PC-9 (cell line): ENCODE measurements around the gene IQCK. TPM values are rescaled to one million over a fixed set of nuclear protein-coding genes. Genes with fewer than 3 reads are reported as not detected.

Source experiments
- BruUV-seq: library from RNA; stranded (reverse); fragments of 400-500 nt; replicated peaks from 2 replicates; lab custom pipeline; 2021; lab: Mats Ljungman, UMichigan
- CTCF ChIA-PET: fragments of 300-600 bp; sonication (Branson Sonifier 250); formaldehyde crosslinking; loops from one replicate; lab custom pipeline; 2022; ENCODE audit warnings: antibody characterized with exemption; lab: Charles Lee
- POLR2A ChIA-PET: fragments of 300-600 bp; sonication (Branson Sonifier 250); formaldehyde crosslinking; loops from one replicate; lab custom pipeline; 2022; ENCODE audit warnings: antibody characterized with exemption; ENCODE audit not compliant: unreplicated experiment; lab: Charles Lee
- DNase-seq, 2 experiments: peaks; one replicate each; pipeline versions ENCODE4 v3.0.0 to v3.0.0-alpha.2; 2015 to 2022; ENCODE audit warnings: mixed read lengths in 1 of 2
- H2AFZ ChIP-seq: fragments of 200-600 bp; sonication (generic); 2 replicates; pipeline ENCODE4 v1.8.1; 2017; ENCODE audit warnings: antibody characterized with exemption
- H3F3A ChIP-seq: fragments of 200-600 bp; sonication (generic); 2 replicates; pipeline ENCODE4 v1.8.1; 2017; ENCODE audit warnings: antibody characterized with exemption, mild to moderate bottlenecking, low read depth; ENCODE audit not compliant: insufficient read depth
- H3K27ac ChIP-seq: fragments of 200-600 bp; sonication (generic); 2 replicates; pipeline ENCODE4 v1.6.1; 2016; ENCODE audit warnings: mixed run types
- H3K27me3 ChIP-seq: fragments of 200-600 bp; sonication (generic); 2 replicates; pipeline ENCODE4 v1.6.1; 2016; ENCODE audit warnings: low read depth, mixed run types; ENCODE audit not compliant: insufficient read depth
- H3K36me3 ChIP-seq: fragments of 200-600 bp; sonication (generic); 2 replicates; pipeline ENCODE4 v1.6.1; 2016; ENCODE audit warnings: low read depth, mixed run types
- H3K4me1 ChIP-seq: fragments of 200-600 bp; sonication (generic); replicated peaks from 2 replicates; pipeline ENCODE4 v1.6.1; 2016; ENCODE audit warnings: mixed run types; ENCODE audit not compliant: insufficient read depth
- H3K4me2 ChIP-seq: fragments of 200-600 bp; sonication (generic); 2 replicates; pipeline ENCODE4 v1.6.1; 2017; ENCODE audit warnings: mixed run types
- H3K4me3 ChIP-seq: fragments of 200-600 bp; sonication (generic); 2 replicates; pipeline ENCODE4 v1.6.1; 2016; ENCODE audit warnings: mixed run types
- H3K79me2 ChIP-seq: fragments of 200-600 bp; sonication (generic); 2 replicates; pipeline ENCODE4 v1.6.1; 2017; ENCODE audit warnings: low read depth, mixed run types
- H3K9me2 ChIP-seq: fragments of 200-600 bp; sonication (generic); 2 replicates; pipeline ENCODE4 v1.8.1; 2017; ENCODE audit warnings: mild to moderate bottlenecking; ENCODE audit not compliant: insufficient read depth
- H3K9me3 ChIP-seq: fragments of 200-600 bp; sonication (generic); 2 replicates; pipeline ENCODE4 v1.8.1; 2016; ENCODE audit warnings: low read depth; ENCODE audit not compliant: insufficient read depth
- H4K20me1 ChIP-seq: fragments of 200-600 bp; sonication (generic); 2 replicates; pipeline ENCODE4 v1.8.1; 2017; ENCODE audit not compliant: insufficient read depth
- EZH2 ChIP-seq: fragments of 200-600 bp; sonication (generic); IDR thresholded peaks from 2 replicates; pipeline ENCODE4 v1.8.0; 2017; ENCODE audit warnings: antibody characterized with exemption, low read depth
- intact Hi-C: fragments of 100-400 bp; cut with micrococcal nuclease; formaldehyde crosslinking; loops from one replicate; pipeline ENCODE4 v1.10.0; 2022; ENCODE audit not compliant: unreplicated experiment
- total RNA-seq: library from RNA; stranded (reverse); gene quantifications from 2 replicates; pipeline ENCODE4 v1.2.3, GENCODE V29; 2021
- TF ChIP-seq, protein P1 (sequence below): fragments of 200-600 bp; sonication (generic); conservative IDR thresholded peaks from 2 replicates; pipeline ENCODE4 v1.6.1; 2017; ENCODE audit warnings: mixed run types, antibody characterized with exemption, mild to moderate bottlenecking, moderate library complexity

Gene IQCK
- total RNA-seq, 1 experiment from 2014 or later, result 21.6 TPM

DNA sequence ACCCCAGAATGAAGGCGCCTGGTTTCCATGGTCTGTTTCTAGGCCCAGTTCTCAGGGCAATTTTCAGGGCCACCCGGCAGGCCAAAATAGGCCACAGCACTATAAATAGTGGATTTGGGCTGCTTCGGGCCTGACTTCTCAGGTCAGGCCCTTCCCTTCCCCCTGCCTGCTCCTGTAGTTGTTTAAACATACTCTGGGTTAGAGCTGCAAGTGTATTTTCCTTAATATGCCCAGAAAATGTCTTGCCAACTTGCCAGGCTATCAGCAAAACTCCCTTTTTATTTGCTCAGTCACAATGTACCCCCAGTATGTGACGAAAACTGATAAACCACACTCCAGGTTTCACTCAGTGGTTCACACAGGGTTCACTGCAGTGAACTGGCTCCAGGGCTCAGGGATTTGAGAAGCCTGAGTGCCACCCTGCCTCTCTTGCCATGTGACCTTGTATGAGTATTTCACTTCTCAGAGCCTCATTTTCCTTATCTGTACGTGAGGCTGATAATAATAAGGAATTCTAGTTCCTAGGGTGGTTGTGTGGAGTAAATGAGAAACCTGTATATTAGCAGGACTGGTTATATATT lies 90.1 kb downstream of the IQCK start:
- H3F3A ChIP-seq, result peaks cover 62% of the 10 kb centered on the region
- no peak for TF ChIP-seq EZH2
- TF ChIP-seq, protein P1, sequence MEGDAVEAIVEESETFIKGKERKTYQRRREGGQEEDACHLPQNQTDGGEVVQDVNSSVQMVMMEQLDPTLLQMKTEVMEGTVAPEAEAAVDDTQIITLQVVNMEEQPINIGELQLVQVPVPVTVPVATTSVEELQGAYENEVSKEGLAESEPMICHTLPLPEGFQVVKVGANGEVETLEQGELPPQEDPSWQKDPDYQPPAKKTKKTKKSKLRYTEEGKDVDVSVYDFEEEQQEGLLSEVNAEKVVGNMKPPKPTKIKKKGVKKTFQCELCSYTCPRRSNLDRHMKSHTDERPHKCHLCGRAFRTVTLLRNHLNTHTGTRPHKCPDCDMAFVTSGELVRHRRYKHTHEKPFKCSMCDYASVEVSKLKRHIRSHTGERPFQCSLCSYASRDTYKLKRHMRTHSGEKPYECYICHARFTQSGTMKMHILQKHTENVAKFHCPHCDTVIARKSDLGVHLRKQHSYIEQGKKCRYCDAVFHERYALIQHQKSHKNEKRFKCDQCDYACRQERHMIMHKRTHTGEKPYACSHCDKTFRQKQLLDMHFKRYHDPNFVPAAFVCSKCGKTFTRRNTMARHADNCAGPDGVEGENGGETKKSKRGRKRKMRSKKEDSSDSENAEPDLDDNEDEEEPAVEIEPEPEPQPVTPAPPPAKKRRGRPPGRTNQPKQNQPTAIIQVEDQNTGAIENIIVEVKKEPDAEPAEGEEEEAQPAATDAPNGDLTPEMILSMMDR, result no peak
- 0 out of 2 replicates have a peak, but pooled peaks cover 3% of the 10 kb centered on the region for H3K36me3 ChIP-seq
- no peaks in the 10 kb centered on the region for H3K79me2 ChIP-seq
- no peaks in the 10 kb centered on the region for H3K27me3 ChIP-seq
- no peak overlapping the region for H2AFZ ChIP-seq
- no peak overlapping the region for H3K4me3 ChIP-seq
- ChIA-PET POLR2A (no interaction called here), CTCF (interaction anchor here (0.6 kb wide), 1 partner anchor 16 kb away, joined by 4 read pairs; no protein-coding TSS in a partner anchor)
- no peak overlapping the region for H3K4me2 ChIP-seq
- peaks cover 69% of the 10 kb centered on the region for H3K4me1 ChIP-seq
- peaks cover 7% of the 10 kb centered on the region; the same call in 1 of the 2 replicates for H3K9me3 ChIP-seq
- peak in 1 of 2 experiments; percentile 67 for DNase-seq
- intact Hi-C loops, result loop anchor here (10.0 kb wide), 1 partner anchor 203 kb away; no protein-coding TSS in a partner anchor
- peak overlapping the region; percentile 68 for H3K27ac ChIP-seq
- no peaks in the 10 kb centered on the region for H4K20me1 ChIP-seq
- H3K9me2 ChIP-seq, result no peaks in the 10 kb centered on the region
- BruUV-seq, result no TSS peak

DNA sequence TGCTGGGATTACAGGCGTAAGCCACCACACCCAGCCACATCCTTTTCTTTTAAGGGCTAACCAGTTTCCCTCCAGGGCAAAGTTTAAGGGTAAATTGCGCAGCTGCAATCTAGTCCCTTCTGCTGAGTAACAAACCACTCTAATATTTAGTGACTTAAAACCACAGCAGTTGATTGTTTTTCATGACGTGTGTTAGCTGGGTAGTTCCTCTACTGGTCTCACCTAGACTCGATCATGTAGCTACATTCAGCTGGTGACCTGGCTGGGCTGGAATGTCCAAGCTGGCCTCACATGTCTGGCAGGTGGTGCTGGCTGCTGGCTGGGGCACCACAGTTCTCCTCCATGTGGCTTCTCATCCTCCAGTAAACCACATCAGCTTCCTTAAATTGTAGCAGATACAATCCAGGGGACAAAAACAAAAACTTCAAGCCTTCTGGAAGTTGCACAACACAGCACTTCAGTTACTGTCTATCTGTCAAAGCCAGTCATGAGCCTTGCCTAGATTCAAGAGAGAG lies 91.1 kb downstream of the IQCK start:
- Histone ChIP-seq H3K27me3 (no peaks in the 10 kb centered on the region), H3K27ac (peak overlapping the region; percentile 68), H3K79me2 (no peaks in the 10 kb centered on the region), H2AFZ (no peak overlapping the region), H4K20me1 (no peaks in the 10 kb centered on the region), H3K36me3 (0 out of 2 replicates have a peak, but pooled peaks cover 3% of the 10 kb centered on the region), H3K9me2 (no peaks in the 10 kb centered on the region), H3K4me2 (peak overlapping the region; percentile 10; the same call in 1 of the 2 replicates), H3K4me3 (no peak overlapping the region), H3F3A (peaks cover 64% of the 10 kb centered on the region), H3K9me3 (peaks cover 10% of the 10 kb centered on the region; the same call in 1 of the 2 replicates), H3K4me1 (peaks cover 62% of the 10 kb centered on the region)
- no peak for TF ChIP-seq EZH2
- TF ChIP-seq, protein P1, result no peak
- CTCF ChIA-PET, result no interaction called here
- POLR2A ChIA-PET, result interaction anchor here (0.7 kb wide), 1 partner anchor 170 kb away, joined by 6 read pairs; no protein-coding TSS in a partner anchor
- peak; percentile 49 to 94 for DNase-seq
- no TSS peak for BruUV-seq
- intact Hi-C loops, result loop anchor here (10.0 kb wide), 1 partner anchor 204 kb away; no protein-coding TSS in a partner anchor

DNA sequence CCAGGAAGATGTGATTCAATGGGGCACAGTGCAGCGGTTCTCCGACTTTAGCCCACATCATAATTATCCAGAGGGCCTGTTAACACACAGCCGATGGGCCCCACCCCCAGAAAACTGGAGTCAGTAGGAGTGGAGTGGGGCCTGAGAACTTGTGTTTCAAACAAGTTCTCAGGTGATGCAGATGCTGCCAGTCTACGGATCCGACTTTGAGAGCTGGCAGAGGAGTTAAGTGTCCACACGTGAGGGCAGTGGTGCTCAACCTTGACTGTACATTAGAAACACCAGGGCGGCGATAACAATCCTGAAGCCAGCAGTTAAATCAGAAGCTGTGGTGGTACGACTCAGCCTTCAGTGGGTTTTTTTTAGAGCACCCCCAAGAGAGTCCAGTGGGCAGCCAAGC lies 91.6 kb downstream of the IQCK start:
- no peak overlapping the region for H3K4me3 ChIP-seq
- H3K27ac ChIP-seq, result peak overlapping the region; percentile 68
- H3K36me3 ChIP-seq, result 0 out of 2 replicates have a peak, but pooled peaks cover 3% of the 10 kb centered on the region
- CTCF ChIA-PET, result no interaction called here
- no peak overlapping the region for H2AFZ ChIP-seq
- intact Hi-C loops, result loop anchor here (10.0 kb wide), 2 partner anchors 95 to 205 kb away; partner anchors contain the start of genes IQCK and KNOP1
- no peaks in the 10 kb centered on the region for H4K20me1 ChIP-seq
- no TSS peak for BruUV-seq
- H3F3A ChIP-seq, result peaks cover 60% of the 10 kb centered on the region
- no peaks in the 10 kb centered on the region for H3K9me2 ChIP-seq
- no peak for DNase-seq
- H3K4me2 ChIP-seq, result no peak overlapping the region
- peaks cover 10% of the 10 kb centered on the region; the same call in 1 of the 2 replicates for H3K9me3 ChIP-seq
- peaks cover 57% of the 10 kb centered on the region for H3K4me1 ChIP-seq
- TF ChIP-seq EZH2, result no peak
- TF ChIP-seq, protein P1, result no peak
- POLR2A ChIA-PET, result interaction anchor here (0.7 kb wide), 1 partner anchor 170 kb away, joined by 6 read pairs; no protein-coding TSS in a partner anchor
- H3K27me3 ChIP-seq, result no peaks in the 10 kb centered on the region
- H3K79me2 ChIP-seq, result no peaks in the 10 kb centered on the region
